Measurements from ENCODE around the gene PSMC2.

PSMC2 gene

DNA sequence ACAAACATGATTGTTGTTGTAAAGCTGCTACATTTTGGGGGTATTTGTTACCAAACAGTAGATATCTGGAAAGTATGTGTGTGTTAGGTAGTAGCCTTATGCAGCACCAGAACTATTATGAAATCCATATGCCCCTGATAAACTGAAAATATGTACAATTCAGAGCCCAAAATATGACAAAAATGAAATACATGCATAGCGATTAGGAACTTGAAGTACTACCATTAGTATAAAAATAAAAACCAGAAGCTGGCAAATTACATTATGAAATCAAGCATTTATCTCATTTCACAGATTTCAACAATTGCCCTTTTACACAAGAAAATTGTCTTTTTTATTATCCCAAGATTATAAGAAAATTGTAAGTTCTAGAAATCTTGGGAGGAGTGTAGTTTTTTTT is 64.7 kb downstream of the PSMC2 start:
- H3K4me1 ChIP-seq (ENCODE audit: insufficient read depth, low read length, poor library complexity, severe bottlenecking), result no peaks in the 10 kb centered on the region

GRCh38 chr7:103413407-103413806 is 66.0 kb downstream of the PSMC2 start:
- H3K79me2 ChIP-seq (ENCODE audit: insufficient read depth, low read length), result no peaks in the 10 kb centered on the region
- H3K9ac ChIP-seq (ENCODE audit: low read depth, low read length, poor library complexity, severe bottlenecking), result no peak overlapping the region
- no peaks in the 10 kb centered on the region for H4K20me1 ChIP-seq (ENCODE audit: insufficient read depth, low read length, poor library complexity, severe bottlenecking)
- no peaks in the 10 kb centered on the region for H3K27me3 ChIP-seq (ENCODE audit: insufficient read depth, low read length, poor library complexity, severe bottlenecking)
- no peaks in the 10 kb centered on the region for H3K36me3 ChIP-seq (ENCODE audit: insufficient read depth, low read length)
- H3K4me2 ChIP-seq (ENCODE audit: low read depth, low read length, poor library complexity, severe bottlenecking), result no peak overlapping the region
- no peak overlapping the region for H3K4me3 ChIP-seq (ENCODE audit: low read length, poor library complexity, severe bottlenecking)
- H2AFZ ChIP-seq (ENCODE audit: low read length), result no peak overlapping the region
- H3K9me3 ChIP-seq (ENCODE audit: insufficient read depth, low read depth, low read length), result no peaks in the 10 kb centered on the region
- H3K4me1 ChIP-seq (ENCODE audit: insufficient read depth, low read length, poor library complexity, severe bottlenecking), result no peaks in the 10 kb centered on the region
- TF ChIP-seq CTCF (conservative IDR thresholded peaks at IDR 0.05; ENCODE audit: low read length) (no peak), EZH2phosphoT487 (IDR thresholded peaks at IDR 0.05; ENCODE audit: borderline replicate concordance) (no peak)
- H3K9me2 ChIP-seq (replicated peaks; ENCODE audit: low read depth, low read length), result no peaks in the 10 kb centered on the region
- no peaks in the 10 kb centered on the region for H3F3A ChIP-seq (ENCODE audit: low read depth)

More for the DNA sequence above, 64.7 kb downstream of the PSMC2 start:
- Histone ChIP-seq H4K20me1 (ENCODE audit: insufficient read depth, low read length, poor library complexity, severe bottlenecking) (no peaks in the 10 kb centered on the region), H2AFZ (ENCODE audit: low read length) (no peak overlapping the region), H3K4me3 (ENCODE audit: low read length, poor library complexity, severe bottlenecking) (no peak overlapping the region), H3K9me2 (replicated peaks; ENCODE audit: low read depth, low read length) (no peaks in the 10 kb centered on the region), H3K4me2 (ENCODE audit: low read depth, low read length, poor library complexity, severe bottlenecking) (no peak overlapping the region), H3K27me3 (ENCODE audit: insufficient read depth, low read length, poor library complexity, severe bottlenecking) (no peaks in the 10 kb centered on the region), H3K9ac (ENCODE audit: low read depth, low read length, poor library complexity, severe bottlenecking) (no peak overlapping the region), H3F3A (ENCODE audit: low read depth) (no peaks in the 10 kb centered on the region), H3K9me3 (ENCODE audit: insufficient read depth, low read depth, low read length) (no peaks in the 10 kb centered on the region), H3K36me3 (ENCODE audit: insufficient read depth, low read length) (no peaks in the 10 kb centered on the region), H3K79me2 (ENCODE audit: insufficient read depth, low read length) (no peaks in the 10 kb centered on the region)
- TF ChIP-seq EZH2phosphoT487 (IDR thresholded peaks at IDR 0.05; ENCODE audit: borderline replicate concordance) (no peak), CTCF (conservative IDR thresholded peaks at IDR 0.05; ENCODE audit: low read length) (no peak)

DNA sequence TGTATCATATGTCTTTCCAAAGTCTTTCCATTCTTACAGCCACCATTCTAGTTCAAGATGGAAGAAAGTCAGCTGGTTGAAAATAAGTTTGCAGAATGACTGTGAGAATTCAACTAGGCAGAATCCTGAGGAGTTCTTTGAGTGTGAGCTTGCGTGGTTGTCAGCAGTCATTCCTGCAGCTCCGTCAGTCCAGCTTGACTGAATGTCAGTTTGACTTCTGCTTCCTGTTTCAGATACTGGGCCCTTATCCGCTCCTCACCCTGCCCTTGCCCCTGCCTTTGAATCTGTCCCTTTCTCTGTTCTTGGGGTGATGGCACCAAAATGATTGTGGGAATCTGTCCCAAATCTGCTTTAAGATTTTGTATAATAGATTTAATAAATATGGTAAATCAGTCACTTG is 70.8 kb downstream of the PSMC2 start:
- Histone ChIP-seq H3K36me3 (ENCODE audit: insufficient read depth, low read length) (no peaks in the 10 kb centered on the region), H3K4me2 (ENCODE audit: low read depth, low read length, poor library complexity, severe bottlenecking) (no peak overlapping the region), H3K79me2 (ENCODE audit: insufficient read depth, low read length) (no peaks in the 10 kb centered on the region), H3K9ac (ENCODE audit: low read depth, low read length, poor library complexity, severe bottlenecking) (no peak overlapping the region), H3K4me3 (ENCODE audit: low read length, poor library complexity, severe bottlenecking) (no peak overlapping the region), H4K20me1 (ENCODE audit: insufficient read depth, low read length, poor library complexity, severe bottlenecking) (no peaks in the 10 kb centered on the region), H3K27me3 (ENCODE audit: insufficient read depth, low read length, poor library complexity, severe bottlenecking) (no peaks in the 10 kb centered on the region), H3K9me2 (replicated peaks; ENCODE audit: low read depth, low read length) (no peaks in the 10 kb centered on the region), H2AFZ (ENCODE audit: low read length) (no peak overlapping the region), H3F3A (ENCODE audit: low read depth) (no peaks in the 10 kb centered on the region), H3K4me1 (ENCODE audit: insufficient read depth, low read length, poor library complexity, severe bottlenecking) (no peaks in the 10 kb centered on the region), H3K9me3 (ENCODE audit: insufficient read depth, low read depth, low read length) (no peaks in the 10 kb centered on the region)
- no peak for TF ChIP-seq EZH2phosphoT487 (IDR thresholded peaks at IDR 0.05; ENCODE audit: borderline replicate concordance)
- TF ChIP-seq CTCF (conservative IDR thresholded peaks at IDR 0.05; ENCODE audit: low read length), result no peak
